HG03521 (cell line): Measurements from ENCODE around the gene UBR4.
A peak's percentile ranks its signal among the peaks of the same experiment; 100 is the strongest.
"Not testable (repeated sequence)": the region's sequence is repeated elsewhere in the genome, so short reads cannot be mapped to it uniquely, and the experiment has no call there.

Experiments used
- ATAC-seq: cut with Tn5 transposase; IDR thresholded peaks from one replicate; pipeline ENCODE4 v1.9.1; 2021; ENCODE audit warnings: mild to moderate bottlenecking, moderate library complexity; ENCODE audit not compliant: unreplicated experiment

UBR4 gene

GRCh38 chr1:19220080-19220846 lies 10.2 kb upstream of the UBR4 start:
- ATAC-seq = no peak

- no peak for ATAC-seq
Measured at GRCh38 chr1:19219451-19219850, 9.4 kb upstream of the UBR4 start.

GRCh38 chr1:19216585-19216984 lies 6.5 kb upstream of the UBR4 start:
- not testable (repeated sequence) for ATAC-seq

GRCh38 chr1:19213580-19213979 lies 3.5 kb upstream of the UBR4 start:
- no peak for ATAC-seq

- no peak for ATAC-seq
Measured at GRCh38 chr1:19212167-19212566, 2.1 kb upstream of the UBR4 start.

- ATAC-seq = no peak
Measured at GRCh38 chr1:19210772-19211549, 895 bp upstream of the UBR4 start.

- peak; percentile 34 for ATAC-seq
Measured at GRCh38 chr1:19209439-19209989, 552 bp downstream of the UBR4 start.

GRCh38 chr1:19208710-19209438 lies 1.2 kb downstream of the UBR4 start:
- ATAC-seq = no peak

GRCh38 chr1:19206947-19207346 lies 3.1 kb downstream of the UBR4 start:
- ATAC-seq = no peak

GRCh38 chr1:19205845-19206244 lies 4.2 kb downstream of the UBR4 start:
- ATAC-seq = no peak

- no peak for ATAC-seq
Measured at GRCh38 chr1:19205403-19205802, 4.7 kb downstream of the UBR4 start.

GRCh38 chr1:19204446-19205266 lies 5.4 kb downstream of the UBR4 start:
- no peak for ATAC-seq

GRCh38 chr1:19203440-19203839 lies 6.6 kb downstream of the UBR4 start:
- no peak for ATAC-seq

GRCh38 chr1:19202396-19202795 lies 7.7 kb downstream of the UBR4 start:
- ATAC-seq = no peak

- no peak for ATAC-seq
Measured at GRCh38 chr1:19199969-19200604, 10.0 kb downstream of the UBR4 start.

- no peak for ATAC-seq
Measured at GRCh38 chr1:19199329-19199968, 10.6 kb downstream of the UBR4 start.

- ATAC-seq = no peak
Measured at GRCh38 chr1:19198820-19199219, 11.2 kb downstream of the UBR4 start.

- ATAC-seq = no peak
Measured at GRCh38 chr1:19197845-19198244, 12.2 kb downstream of the UBR4 start.

- ATAC-seq = no peak
Measured at GRCh38 chr1:19196331-19196730, 13.7 kb downstream of the UBR4 start.
